Erythroblast (primary cell): ENCODE results near the gene LAMTOR4.

Experiments
- DNase-seq, 2 experiments: peaks; one replicate each; lab custom pipeline; 2025; lab: John Stamatoyannopoulos, UW
- GATA1 ChIP-seq: IDR thresholded peaks from 2 replicates; pipeline ENCODE4 v1.6.1; 2011; ENCODE audit warnings: low read depth, mild to moderate bottlenecking, control low read depth, low read length, moderate library complexity
- POLR2A ChIP-seq: IDR thresholded peaks from 2 replicates; pipeline ENCODE4 v1.6.1; 2011; ENCODE audit warnings: mild to moderate bottlenecking, low read length

The LAMTOR4 gene

DNA sequence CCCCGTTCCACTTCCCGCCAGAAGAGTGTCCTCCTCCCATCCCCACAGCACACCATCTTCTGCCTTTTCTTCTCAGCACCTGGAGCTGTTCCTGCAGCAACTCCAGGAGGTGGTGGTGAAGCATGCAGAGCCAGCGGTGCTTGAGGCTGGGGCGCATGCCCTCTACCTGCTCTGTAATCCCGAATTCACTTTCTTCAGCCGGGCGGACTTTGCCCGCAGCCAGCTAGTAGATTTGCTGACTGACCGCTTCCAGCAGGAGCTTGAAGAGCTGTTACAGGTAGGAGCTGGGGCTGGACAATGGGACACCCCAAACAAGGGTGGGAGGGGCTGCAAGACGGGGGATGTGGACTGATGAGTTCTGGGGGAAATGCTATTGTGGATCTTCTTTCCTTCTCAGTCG is 52.0 kb downstream of the LAMTOR4 start:
- DNase-seq = no peak
- TF ChIP-seq POLR2A (no peak), GATA1 (no peak)
